IPS-20b (cell line): ENCODE results near the gene KCNAB1.

ENCODE experiments used
- H3K27ac ChIP-seq: one replicate; pipeline ENCODE4 v1.5.1; 2013; ENCODE audit warnings: low read length
- H3K27me3 ChIP-seq: 2 replicates; pipeline ENCODE4 v1.6.1; 2013; ENCODE audit warnings: mild to moderate bottlenecking, low read length, inconsistent platforms; ENCODE audit not compliant: insufficient read depth
- H3K36me3 ChIP-seq: 2 replicates; pipeline ENCODE4 v1.6.1; 2013; ENCODE audit warnings: low read depth, mild to moderate bottlenecking, inconsistent platforms, low read length, moderate library complexity; ENCODE audit not compliant: insufficient read depth
- H3K4me1 ChIP-seq: 2 replicates; pipeline ENCODE4 v1.6.1; 2013; ENCODE audit warnings: mild to moderate bottlenecking, control low read depth, inconsistent platforms, low read length, moderate library complexity; ENCODE audit not compliant: insufficient read depth
- H3K4me3 ChIP-seq: 2 replicates; pipeline ENCODE4 v1.5.1; 2013; ENCODE audit warnings: mild to moderate bottlenecking, low read length, inconsistent platforms
- H3K9ac ChIP-seq: 2 replicates; pipeline ENCODE4 v1.6.1; 2013; ENCODE audit warnings: low read depth, mild to moderate bottlenecking, inconsistent platforms, low read length, moderate library complexity
- H3K9me3 ChIP-seq: 2 replicates; pipeline ENCODE4 v1.6.1; 2013; ENCODE audit warnings: mild to moderate bottlenecking, low read depth, low read length, inconsistent platforms; ENCODE audit not compliant: insufficient read depth

Gene KCNAB1

GRCh38 chr3:156581954-156582353 is 461.6 kb downstream of the KCNAB1 start:
- Histone ChIP-seq H3K27me3 (no peaks in the 10 kb centered on the region), H3K27ac (no peak overlapping the region), H3K4me1 (no peaks in the 10 kb centered on the region), H3K9ac (no peak overlapping the region), H3K4me3 (no peak overlapping the region), H3K36me3 (no peaks in the 10 kb centered on the region), H3K9me3 (no peaks in the 10 kb centered on the region)

- Histone ChIP-seq H3K9ac (no peak overlapping the region), H3K36me3 (no peaks in the 10 kb centered on the region), H3K4me1 (no peaks in the 10 kb centered on the region), H3K27me3 (no peaks in the 10 kb centered on the region), H3K4me3 (no peak overlapping the region), H3K9me3 (no peaks in the 10 kb centered on the region), H3K27ac (no peak overlapping the region)
Observed at GRCh38 chr3:156582532-156583183, 462.3 kb downstream of the KCNAB1 start.

GRCh38 chr3:156583469-156583868 is 463.1 kb downstream of the KCNAB1 start:
- no peak overlapping the region for H3K9ac ChIP-seq
- H3K27ac ChIP-seq, result no peak overlapping the region
- H3K4me3 ChIP-seq, result no peak overlapping the region
- no peaks in the 10 kb centered on the region for H3K36me3 ChIP-seq
- H3K27me3 ChIP-seq, result no peaks in the 10 kb centered on the region
- no peaks in the 10 kb centered on the region for H3K4me1 ChIP-seq
- H3K9me3 ChIP-seq, result no peaks in the 10 kb centered on the region

- no peaks in the 10 kb centered on the region for H3K9me3 ChIP-seq
- no peak overlapping the region for H3K4me3 ChIP-seq
- H3K27ac ChIP-seq, result no peak overlapping the region
- H3K9ac ChIP-seq, result no peak overlapping the region
- H3K27me3 ChIP-seq, result no peaks in the 10 kb centered on the region
- no peaks in the 10 kb centered on the region for H3K4me1 ChIP-seq
- no peaks in the 10 kb centered on the region for H3K36me3 ChIP-seq
Observed at GRCh38 chr3:156586905-156587759, 466.8 kb downstream of the KCNAB1 start.

GRCh38 chr3:156587760-156588069 is 467.3 kb downstream of the KCNAB1 start:
- H3K27me3 ChIP-seq, result no peaks in the 10 kb centered on the region
- H3K27ac ChIP-seq, result no peak overlapping the region
- H3K4me1 ChIP-seq, result no peaks in the 10 kb centered on the region
- no peak overlapping the region for H3K4me3 ChIP-seq
- H3K9ac ChIP-seq, result no peak overlapping the region
- no peaks in the 10 kb centered on the region for H3K36me3 ChIP-seq
- no peaks in the 10 kb centered on the region for H3K9me3 ChIP-seq
